GM21447 (cell line): ENCODE measurements around the gene WDFY3.

Source experiments
- ATAC-seq: cut with Tn5 transposase; IDR thresholded peaks from one replicate; pipeline ENCODE4 v1.9.1; 2021; ENCODE audit not compliant: unreplicated experiment

WDFY3 gene

DNA sequence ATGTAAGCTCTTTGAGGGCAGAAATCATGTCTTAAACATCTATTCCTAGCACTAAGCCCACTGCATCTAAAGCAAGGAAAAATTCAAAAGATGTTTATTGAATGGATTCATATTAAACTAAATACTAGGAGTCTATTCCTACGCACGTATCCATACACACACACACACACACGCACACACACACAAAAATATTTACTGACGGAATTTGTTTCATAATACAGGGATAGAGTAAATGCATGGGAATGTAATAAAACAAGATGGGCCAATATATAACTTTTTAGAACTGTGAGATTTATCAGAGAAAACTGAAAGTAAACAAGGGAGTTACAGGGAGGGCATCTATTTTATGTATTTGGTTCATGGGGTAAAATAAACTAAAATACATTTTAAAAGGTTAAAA, 57.6 kb downstream of the WDFY3 start:
- no peak for ATAC-seq

- ATAC-seq: no peak
Measured at GRCh38 chr4:84907145-84907544, 59.3 kb downstream of the WDFY3 start.

GRCh38 chr4:84905646-84906045, 60.8 kb downstream of the WDFY3 start:
- ATAC-seq: no peak

DNA sequence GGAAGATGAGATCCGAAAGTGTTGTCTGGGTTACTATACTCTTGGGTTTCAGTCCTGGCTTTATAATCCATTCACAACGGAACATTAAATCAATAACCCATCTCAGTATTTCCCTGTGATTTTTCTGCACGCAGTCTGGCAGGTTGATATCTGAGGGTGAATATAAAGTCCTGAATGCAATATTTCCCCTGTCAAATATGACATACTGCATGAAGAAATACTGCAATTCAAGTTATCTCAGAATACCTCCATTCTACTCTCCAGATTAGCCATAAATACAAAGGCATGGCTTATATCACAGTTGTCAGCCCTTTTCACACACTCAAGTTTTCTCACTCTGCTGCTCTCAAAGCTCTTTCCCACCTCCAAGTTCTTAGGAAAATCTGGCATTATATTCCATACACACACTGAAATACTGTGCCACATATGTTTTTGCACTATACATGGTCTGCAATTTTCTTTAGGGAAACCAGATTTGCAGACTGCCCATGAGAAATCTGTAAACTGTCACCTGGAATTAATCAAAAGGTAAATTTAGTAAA, 64.7 kb downstream of the WDFY3 start:
- no peak for ATAC-seq

GRCh38 chr4:84901173-84901572, 65.3 kb downstream of the WDFY3 start:
- ATAC-seq: no peak

- ATAC-seq: no peak
Measured at GRCh38 chr4:84899616-84900015, 66.9 kb downstream of the WDFY3 start.

- ATAC-seq: no peak
Measured at GRCh38 chr4:84897516-84897915, 69.0 kb downstream of the WDFY3 start.

DNA sequence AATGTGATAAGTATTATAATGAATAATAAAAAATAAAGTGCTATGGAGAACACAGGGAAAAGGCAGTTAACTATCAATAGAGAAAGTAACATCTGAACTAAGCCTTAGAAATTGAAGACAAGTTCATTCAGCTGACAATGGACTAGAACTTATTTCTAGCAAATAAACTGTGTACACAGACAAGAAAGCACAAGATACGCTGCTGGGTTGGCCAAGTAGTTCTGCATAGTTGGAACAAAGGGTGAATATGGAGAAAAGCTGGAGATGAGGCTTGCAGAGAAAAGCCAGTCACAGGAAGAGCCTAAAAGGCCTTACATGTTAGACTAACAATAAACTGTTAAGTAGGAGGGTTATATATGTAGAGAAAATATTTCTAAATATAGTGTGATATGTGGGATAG, 71.2 kb downstream of the WDFY3 start:
- no peak for ATAC-seq

GRCh38 chr4:84894621-84895020, 71.9 kb downstream of the WDFY3 start:
- no peak for ATAC-seq

GRCh38 chr4:84892950-84893349, 73.5 kb downstream of the WDFY3 start:
- ATAC-seq: no peak

DNA sequence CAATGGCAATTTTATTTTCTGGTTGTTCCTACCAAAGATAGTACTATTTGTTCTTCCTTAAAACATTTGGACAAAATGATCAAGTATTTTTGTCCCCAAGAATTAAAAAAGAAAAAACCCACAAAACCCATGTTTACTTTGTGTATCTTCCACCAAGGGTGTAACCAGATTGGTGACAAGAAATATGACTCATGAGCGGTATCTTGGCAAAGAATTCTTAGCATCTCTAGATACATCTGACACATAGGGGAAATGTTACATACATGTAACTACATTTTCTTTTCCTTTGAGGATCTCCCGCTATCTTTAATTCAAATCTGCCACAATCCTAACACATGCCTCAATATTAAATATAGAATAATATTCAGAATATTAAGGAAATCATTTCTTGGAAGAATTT, 78.7 kb downstream of the WDFY3 start:
- ATAC-seq: no peak

GRCh38 chr4:84879651-84880200, 86.8 kb downstream of the WDFY3 start:
- ATAC-seq: no peak

GRCh38 chr4:84878546-84878945, 87.9 kb downstream of the WDFY3 start:
- no peak for ATAC-seq

GRCh38 chr4:84878090-84878489, 88.4 kb downstream of the WDFY3 start:
- ATAC-seq: no peak

- no peak for ATAC-seq
Measured at GRCh38 chr4:84877051-84877833, 89.2 kb downstream of the WDFY3 start.

DNA sequence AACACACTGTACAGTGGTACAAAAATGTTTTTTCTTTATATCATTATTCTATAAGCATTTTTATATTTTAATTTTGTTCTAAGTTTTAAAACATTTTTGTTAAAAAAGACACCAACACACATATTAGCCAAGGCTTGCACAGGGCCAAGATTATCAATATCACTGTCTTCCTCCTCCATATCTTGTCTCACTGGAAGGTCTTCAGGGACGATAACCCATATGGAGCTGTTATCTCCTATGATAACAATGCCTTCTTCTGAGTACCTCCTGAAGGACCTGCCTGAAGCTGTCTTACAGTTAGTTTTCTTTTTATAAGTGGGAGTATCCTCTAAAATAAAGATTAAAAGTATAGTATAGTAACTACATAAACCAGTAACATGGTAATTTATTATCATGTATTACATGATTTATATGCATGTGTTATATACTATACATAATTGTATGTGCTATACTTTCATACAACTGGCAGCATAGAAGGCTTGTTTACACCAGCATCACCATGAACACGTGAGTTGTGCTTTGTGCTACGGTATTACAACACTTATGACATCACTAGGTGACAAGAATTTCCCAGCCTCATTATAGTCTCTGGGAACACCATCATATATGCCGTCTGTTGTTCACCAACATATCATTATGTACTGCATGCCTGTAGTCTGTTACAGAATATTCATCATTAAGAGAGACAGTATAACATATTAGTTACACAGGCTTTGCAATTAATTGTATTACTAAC, 90.7 kb downstream of the WDFY3 start:
- no peak for ATAC-seq

DNA sequence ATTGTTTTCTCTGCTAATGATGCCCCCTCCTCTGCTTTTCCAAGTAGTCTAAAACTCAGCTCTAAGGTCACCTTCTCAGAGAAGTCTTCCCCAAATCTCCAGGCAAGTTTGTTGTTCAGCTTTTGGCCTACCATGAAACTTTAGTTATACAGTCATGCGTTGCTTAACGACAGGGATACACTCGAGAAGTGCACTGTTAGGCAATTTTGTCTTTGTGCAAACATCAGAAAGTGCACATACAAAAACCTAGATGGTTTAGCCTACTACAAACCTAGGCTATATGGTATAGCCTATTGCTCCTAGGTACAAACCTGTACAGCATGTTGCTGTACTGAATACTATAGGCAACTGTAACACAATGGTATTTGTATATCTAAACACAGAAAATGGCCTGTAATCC, 91.9 kb downstream of the WDFY3 start:
- ATAC-seq: no peak

DNA sequence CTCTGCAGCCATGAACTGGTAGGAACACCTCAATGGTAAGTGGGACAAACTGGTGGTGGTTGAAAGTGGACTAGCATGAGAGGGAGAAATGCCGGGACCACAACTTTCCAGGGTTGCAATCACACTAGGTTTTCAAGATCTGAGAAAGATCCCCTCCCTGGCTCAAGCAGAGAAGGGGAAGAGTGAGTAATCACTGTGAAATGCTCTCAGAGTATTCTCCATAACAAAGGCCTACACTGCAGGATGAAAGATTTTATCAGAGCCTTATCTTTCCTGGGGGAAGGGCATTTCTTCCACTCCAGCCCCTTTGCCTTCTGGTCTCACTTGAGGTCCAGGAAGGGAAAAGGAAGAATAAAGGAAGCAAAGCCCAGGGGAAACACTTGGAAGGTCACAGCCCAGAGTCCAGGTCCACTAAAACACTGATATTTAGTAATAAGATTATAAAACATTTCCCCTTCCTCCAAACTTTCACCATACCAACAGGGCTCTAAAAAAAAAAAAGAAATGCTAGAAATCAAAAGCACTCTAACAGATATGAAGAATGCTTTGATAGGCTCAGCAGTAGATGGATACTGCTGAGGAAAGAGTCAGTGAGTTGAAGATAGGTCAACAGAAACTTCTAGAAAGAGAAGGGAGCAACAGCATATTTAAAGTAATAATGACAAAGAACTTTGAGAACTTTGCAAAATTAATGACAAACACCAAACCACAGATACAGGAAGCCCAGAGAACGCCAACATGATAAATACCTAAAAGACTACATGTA, 95.9 kb downstream of the WDFY3 start:
- ATAC-seq: no peak

GRCh38 chr4:84866295-84866694, 100.2 kb downstream of the WDFY3 start:
- ATAC-seq: no peak

GRCh38 chr4:84865600-84865999, 100.9 kb downstream of the WDFY3 start:
- no peak for ATAC-seq

GRCh38 chr4:84862064-84862463, 104.4 kb downstream of the WDFY3 start:
- ATAC-seq: no peak
